HuH-7 (cell line): ENCODE measurements around the gene BMP8A.
"Not testable (repeated sequence)": the region's sequence is repeated elsewhere in the genome, so short reads cannot be mapped to it uniquely, and the experiment has no call there.

Experiments
- DNase-seq: peaks from one replicate; pipeline ENCODE4 v3.0.0; 2011; ENCODE audit warnings: low spot score

Gene BMP8A

DNA sequence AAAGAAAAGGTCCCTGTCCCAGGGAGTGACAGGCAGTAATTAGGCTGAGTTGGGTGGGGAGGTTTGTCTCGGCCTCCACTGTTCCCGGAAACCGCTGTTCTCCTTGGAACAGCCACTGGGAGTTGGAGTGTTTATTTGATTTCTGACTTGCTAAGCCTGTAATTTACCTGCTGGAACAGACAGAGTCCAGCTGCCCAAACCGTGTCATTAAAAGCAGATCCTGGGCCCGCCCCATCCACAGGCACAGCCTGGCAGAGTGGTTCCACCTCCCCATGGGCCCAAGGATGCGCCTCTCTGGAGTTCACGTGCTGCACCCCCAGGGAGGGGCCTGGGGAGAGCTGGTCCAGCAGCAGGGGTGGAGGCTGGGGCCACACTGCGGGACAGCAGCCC lies 35.7 kb downstream of the BMP8A start:
- DNase-seq = not testable (repeated sequence)

DNA sequence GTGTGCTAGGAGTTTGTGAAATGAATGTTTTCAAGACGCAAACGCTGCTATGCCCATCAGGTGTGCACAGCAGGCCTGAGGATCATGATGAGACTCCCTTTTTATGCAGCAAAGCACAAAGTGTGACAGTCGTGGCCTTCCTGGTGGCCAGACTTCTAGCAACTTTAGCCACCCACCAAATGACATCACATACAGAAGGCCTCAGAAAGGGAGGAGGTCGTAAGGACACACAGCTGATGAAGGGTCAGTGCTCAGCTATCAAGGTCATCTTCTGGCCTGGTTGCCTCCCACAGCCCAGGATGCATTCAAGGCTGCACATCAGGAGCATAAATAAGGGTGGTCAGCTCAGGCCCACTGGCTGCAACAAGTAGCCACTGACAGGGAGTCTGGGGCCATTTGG lies 36.6 kb downstream of the BMP8A start:
- DNase-seq = no peak

DNA sequence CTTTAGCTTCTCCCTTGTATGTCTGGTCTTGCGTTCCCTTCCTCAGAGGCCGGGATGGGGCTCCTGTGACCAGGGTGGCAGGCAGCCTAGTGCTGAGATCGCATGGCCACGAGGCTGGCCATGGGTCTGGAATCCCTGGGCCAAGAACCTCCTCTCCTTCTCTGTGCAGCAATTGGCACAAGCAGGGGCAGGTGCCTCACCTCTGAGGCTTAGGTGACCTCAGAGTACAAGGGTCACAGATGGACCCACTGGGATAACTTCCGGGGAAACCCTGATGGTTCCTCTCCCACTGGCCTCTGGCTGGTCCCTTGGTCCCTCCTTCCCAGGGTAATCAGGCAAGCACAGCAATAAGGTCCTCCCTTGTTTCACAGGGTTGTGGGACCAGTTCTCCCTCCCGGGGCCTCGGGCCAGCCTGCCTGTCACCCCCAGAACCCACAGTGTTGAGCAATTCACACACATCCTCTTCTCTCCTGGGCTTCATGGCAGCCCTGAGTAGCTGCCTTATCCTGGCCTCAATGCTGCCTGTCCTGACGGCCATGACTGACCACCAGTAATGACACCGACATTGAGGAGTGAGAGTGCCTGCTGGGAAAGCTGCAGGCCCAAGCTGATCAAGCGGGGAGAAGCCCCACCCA lies 38.6 kb downstream of the BMP8A start:
- DNase-seq = no peak

DNA sequence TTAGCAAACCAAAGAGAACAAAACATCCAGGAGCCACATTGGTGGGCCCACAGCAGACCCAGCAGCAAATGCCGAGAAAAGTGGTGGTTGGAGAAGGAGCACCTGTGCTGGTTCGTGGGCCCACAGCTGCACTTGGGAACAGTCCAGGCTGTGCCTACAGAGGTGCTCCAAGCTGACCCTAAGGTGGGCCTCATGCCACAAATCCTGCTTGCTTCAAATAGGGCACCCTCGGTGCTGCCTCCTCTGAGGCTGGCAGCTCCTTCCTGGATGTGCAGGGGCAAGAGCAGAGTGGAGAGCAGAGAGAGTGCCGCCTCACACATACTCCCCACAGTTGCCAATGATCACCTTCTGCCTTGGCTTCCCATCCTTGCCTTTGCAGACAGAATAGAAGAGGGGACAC lies 40.1 kb downstream of the BMP8A start:
- no peak for DNase-seq

DNA sequence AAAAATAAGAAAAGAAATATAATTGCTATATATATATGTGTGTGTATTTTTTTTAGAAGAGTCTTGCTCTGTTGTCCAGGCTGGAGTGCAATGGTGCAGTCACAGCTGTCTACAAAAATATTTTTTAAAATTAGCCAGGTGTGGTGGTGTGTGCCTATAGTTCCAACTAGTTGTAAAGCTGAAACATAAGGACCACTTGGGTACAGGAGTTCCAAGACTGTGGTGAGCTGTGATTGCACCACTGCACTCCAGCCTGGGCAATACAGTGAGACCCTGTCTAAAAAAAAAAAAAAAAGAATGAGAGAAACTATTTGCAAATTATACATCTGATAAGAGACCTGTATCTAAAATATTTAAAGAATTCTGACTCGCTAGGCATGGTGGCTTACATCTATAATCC lies 42.0 kb downstream of the BMP8A start:
- DNase-seq = no peak

DNA sequence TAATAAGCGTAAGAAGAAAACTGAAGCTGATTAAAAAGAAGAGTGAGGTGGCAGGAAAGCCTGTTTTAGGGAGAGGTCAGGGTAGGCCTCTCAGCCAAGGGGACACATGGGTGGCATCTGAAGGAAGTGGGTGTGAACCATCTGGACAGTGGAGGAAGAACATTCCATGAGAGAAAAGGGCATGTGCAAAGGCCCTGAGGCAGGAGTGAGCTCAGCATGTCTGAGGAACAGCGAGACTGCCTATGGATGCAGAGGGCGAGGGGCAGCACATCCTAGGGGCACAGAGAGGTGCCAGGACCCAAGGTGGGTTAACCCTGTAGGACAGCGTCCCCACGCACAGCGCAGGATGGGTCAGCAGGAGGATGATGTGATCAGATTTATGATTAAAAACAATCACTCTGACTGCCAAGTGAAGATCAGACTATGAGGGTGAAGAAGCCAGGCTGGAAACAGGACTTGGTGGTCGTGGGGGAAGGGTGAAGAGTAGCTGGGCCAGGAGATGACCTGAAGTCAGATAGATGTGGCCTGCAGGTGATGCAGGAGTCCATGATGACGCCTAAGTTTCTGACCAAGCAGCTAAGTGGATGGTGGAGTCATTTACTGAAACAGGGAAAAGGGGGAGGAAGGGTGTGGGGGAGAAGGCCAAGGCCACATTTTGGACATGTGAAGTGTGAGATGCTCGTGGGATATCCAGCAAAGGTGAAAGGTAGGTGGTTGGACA lies 47.3 kb downstream of the BMP8A start:
- no peak for DNase-seq

DNA sequence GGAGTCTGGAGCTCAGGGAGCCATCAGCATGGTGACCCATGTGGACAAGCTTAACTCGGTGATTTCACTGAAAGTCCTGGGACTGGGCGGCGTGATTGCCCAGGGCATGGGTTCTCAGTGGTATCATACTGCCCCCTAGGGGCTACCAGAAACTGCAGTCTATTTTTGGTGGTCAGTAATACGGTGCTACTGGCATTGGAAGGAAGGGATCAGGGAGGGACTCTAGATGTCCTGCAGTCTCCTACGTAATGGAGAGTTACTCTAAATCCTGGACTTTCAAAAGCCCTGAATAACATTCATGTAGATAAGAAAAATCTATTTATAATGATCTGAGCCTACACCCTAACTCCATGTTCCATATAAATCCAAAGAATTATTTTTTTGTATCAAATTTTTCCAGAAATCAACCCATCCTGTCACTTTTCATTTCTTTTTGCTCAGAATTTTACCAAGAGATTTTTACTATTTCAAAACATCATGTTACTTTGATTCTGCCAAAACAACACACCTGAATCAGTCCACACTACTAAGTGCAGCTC lies 47.9 kb downstream of the BMP8A start:
- DNase-seq = peak; percentile 87

DNA sequence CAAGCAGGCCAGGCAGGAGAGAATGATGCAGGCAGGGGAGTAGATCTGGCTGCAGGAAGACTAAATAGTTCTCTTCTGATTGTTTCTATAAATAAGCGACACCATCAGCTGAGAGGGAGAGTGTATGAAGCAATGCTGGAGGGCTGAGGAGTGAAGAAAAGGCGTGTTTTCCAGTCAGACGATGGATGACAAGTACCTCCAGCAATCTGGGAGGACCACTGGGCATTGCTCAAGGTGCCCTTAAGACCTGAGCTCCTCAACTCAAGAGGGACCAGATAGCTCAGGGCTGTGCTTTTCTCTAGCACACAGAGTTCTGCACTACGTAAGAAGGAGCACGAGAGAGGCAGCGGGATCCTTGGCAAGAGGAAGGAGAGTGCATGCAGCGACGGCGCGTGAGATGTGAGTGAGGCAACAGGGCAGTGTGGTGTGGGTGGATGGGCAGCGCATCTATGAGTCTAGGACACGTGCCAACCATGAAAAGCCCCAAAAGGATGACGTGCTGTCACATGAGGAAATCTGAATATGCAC lies 49.1 kb downstream of the BMP8A start:
- no peak for DNase-seq

DNA sequence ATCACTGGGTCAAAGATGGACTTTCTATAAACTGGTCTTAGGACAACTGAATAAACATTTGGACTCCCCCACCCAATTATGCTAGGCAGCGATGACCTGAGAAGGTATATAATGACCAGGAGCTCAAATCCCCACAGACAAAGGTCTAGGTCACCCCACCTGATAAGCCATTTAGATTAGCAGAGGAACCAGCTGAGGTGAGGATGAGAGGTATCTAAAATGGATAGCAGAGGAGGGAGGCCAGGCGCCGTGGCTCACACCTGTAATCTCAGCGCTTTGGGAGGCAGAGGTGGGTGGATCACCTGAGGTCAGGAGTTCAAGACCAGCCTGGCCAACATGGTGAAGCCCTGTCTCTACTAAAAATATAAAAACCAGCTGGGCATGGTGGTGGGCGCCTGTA lies 51.5 kb downstream of the BMP8A start:
- no peak for DNase-seq

DNA sequence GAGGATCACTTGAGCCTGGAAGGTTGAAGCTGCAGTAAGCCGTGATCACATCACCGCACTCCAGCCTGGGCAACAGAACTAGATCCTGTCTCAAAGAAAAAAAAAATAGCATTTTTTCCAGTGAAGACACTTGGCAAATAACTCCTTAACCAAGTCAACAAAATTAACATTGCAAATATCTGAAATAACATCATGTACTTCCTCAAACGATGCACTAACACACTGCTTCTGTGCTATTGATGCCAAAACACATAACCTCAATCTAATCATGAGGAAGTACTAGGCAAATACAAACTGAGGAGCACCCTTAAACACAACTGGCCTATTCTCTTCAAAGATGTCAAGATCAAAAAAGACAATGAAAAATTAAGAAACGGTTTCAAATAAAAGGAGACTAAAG lies 52.9 kb downstream of the BMP8A start:
- no peak for DNase-seq

DNA sequence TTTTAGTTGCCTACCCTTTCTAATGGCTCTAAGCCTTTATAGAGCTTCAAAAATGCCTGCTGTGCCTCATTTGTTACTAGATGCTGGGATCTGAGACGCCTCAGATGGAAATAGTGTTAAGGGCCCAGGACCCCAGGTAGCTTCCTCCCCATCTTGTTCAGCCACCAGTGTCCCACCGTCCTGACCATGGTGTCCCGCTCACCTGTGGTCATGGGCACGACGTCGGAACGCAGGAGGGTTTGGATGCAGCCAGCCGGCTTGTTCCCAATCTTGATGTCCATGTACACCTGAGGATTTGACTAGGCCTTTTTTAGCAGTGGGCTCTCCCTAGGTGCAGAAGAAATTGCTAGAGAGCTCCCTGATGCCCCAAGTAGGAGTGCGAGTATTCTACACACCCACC lies 54.1 kb downstream of the BMP8A start:
- DNase-seq = no peak

DNA sequence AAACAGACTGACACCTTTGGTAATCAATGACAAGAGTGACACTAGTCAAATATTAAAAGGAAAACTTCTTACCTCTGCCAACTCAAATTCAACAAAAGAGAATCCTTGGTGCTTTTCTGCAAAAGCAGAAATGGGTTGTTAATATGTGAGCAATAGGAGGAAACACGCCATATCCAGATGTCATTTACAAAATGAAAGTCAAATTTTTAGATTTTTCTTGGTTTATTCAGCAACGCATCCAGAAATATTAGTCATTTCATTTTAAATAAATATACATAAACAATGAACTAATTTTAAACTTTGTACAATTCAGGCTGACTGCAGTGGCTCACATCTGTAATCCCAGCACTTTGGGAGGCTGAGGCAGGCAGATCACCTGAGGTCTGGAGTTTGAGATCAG lies 62.8 kb downstream of the BMP8A start:
- DNase-seq = no peak

DNA sequence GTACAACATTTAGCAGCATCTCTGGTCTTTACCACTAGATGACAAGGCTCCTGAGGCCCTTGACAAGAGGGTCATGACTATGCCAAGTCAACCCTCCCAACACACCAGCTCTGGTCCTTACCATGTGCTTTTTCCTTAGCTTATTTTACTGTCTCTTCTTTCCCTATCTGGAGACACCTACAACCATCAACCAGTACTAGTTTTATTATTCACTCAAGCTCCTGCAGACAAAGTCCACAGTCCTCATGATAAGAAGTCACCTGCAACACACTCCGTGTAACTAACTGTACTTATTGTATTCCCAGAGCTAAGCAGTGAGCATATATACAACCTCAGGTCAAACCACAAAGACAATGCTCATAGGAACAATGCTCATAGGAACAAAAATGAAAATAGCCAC lies 69.8 kb downstream of the BMP8A start:
- DNase-seq = no peak

DNA sequence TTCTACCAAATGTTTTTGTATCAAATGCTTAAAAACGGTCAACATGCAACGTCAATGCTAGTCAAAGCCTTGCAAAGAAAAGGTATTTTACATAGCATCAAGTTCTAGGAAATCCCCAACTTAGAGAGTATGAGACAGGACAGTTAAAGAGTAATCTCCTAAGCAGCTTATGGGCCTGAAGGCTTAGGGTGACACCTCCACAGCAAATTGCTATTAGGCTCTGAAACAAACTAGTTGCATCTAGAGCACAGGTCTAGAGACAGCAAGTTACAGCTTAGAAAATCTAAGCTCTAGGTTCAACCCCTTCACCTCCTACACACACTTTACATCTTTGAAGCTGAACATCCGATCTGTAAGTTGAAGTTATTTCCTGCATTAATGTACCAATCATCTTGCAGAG lies 71.5 kb downstream of the BMP8A start:
- no peak for DNase-seq

DNA sequence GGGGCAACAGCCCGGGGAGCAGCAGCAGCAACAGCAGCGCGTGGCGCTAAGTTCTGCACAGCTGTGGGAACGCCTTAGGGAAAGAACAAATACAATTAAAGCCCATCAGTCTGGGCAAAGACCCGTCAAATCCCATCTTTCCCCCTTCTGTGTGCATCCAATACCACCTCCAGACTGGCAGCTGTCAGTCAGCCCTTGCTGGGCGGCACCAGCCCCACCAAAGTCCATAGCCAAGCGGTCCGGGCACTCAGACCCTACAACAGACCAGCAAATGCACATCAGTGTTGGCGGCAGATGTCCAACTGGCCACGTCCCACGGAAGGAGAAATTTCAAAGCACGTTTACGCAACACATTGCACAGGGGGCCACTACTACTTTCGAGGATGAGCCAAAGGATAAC lies 72.2 kb downstream of the BMP8A start:
- DNase-seq = no peak

DNA sequence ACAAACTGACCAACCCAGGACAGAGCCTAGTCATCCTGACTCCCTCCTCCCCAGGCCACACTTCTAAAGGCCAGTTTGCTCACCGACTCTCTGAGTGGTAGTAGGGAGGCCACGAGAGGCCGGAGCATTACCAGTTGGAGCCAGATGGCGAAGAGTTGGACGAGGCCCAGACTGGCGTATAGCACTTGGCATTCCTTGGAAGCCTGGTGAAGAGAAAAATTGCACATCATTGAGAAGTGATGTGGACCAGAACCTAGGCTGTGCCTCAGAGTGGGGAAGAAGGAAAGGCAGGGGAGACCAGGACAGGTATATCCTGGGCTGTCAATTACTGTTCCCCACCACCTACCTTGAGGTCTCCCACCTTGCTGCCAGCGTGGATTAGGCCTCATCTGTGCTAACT lies 72.9 kb downstream of the BMP8A start:
- no peak for DNase-seq

DNA sequence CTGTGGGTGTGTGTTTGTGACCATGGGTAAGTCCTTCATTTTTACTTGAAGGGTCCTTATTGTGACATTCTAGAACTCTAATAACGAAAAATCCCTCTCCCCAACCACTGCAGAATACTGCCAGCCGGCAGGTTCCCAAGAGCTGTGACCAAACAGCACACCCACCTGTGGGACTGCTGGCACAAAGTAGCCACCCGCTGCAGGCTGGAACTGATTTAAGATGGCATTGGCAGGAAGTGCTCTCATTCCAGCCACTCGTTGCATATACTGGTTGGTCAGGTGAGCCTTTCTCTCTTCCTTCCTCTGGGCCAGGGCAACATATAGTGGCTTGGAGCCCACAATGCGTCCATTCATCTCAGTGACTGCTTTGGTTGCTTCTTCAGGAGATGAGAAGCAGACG lies 73.5 kb downstream of the BMP8A start:
- DNase-seq = no peak

DNA sequence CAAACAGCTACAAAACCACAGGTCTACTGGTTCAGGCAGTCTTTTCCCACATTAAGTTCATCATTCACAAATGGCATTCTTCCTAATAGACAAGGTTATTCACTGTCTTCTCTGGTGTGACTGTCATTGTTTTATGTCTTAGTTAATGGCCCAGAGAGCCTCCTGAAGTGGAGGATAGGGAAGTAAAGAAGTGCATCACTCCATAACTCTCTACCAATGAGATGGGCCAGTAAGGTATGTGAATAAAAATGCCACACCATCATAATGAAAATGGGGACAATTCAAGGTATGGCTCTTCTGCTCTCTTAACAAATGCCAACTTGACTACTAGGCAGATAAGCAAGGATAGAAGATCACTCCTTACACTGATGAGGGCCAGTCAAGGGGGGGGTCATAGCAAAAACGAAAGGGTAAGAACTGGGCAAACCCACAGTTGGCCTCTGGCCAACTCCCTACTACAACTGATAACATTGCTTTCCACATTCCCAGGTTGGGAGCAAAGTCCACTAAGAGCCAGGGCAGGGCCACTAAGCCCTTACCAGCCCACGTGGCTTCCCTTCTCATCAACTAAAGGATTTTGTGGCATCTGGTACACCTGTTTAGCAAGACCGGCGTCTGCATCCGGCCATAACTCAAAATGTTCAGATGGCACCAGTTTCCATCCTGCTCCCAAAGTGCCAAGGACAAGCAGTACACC lies 75.2 kb downstream of the BMP8A start:
- peak; percentile 91 for DNase-seq

DNA sequence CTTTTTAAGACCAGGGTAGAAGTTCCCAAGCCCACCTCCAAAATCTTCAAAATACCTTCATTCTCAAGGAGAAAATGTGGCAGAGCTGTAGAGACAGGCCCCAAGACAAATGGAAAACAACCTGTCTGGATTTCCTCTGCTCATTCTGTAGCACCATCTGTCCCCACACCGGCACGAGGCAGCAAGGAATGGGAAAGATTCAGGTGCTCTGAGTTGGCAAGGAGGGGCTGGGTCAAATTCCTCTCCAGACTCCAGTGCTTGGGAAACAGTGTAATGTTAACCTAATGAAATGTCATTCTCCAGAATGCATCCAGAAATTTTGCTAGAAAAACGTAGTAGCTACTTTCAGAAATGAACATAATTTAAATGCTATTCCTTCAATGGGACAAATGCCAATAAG lies 75.9 kb downstream of the BMP8A start:
- DNase-seq = no peak

DNA sequence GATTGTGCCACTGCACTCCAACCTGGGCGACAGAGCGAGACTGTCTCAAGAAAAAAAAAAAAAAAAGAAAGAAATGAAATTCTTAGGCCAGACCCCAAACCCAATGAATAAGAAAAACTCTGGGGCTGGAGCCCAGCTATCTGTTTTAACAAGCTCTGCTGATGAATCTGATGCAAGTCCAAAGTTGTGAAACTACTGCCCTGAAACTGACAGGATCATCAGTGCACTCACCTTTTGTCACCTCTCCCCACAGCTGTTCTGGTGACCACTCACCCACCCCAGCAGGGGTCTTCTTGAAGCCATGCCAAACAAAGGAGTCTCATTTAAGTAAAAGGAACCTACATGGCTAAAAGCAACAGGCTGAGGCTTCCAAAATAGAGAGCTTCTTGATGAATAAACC lies 76.8 kb downstream of the BMP8A start:
- DNase-seq = no peak

DNA sequence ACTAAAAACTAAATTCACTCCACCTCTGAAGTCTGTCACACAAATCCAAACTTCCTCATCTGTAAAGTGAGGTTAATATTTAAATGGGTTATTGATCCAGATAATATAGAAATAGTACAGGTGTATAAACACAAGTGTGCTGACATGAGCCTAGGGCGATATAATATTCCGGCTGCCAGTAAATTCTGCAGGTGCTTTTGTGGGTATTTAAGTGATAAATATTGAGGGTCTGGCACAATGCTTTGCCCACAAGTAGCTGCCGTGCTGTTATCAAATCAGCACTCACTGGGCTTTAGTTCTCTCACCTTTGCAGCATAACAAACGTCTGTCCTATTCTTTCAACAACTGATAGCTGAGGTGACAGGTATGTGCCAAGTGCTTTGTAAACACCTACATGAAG lies 77.6 kb downstream of the BMP8A start:
- DNase-seq = no peak

DNA sequence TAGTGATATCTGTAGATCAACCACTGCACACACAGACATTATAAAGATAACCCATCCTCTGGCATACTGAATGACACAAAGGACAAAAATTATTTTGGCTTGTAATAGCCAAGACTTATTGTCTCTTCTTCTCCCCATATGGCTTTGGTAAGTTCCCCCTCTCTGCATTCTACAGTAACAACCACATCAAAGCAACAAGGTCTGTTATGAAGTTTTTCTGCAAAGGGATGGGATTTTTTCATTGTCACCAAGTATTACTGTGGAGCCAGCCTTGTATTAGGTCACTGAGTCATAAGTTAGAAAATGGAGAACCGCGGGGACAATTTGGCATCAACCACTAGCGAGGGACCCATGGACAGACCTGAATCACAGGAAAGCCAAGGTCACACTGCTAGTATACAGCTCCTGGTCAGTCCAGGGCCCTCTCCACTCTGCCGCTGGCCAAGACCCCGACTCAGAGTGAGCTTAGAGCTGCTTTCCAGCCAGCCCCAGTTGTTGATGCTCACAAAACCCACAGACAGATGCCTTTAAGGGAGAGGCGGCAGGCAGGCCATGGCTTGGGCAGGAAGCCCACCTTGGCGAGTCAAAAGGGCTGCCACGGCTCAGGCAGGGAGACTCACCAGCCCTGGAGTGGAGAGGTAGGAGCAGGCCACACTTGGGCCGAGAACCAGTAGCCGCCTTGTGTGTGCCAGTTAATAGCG lies 79.2 kb downstream of the BMP8A start:
- DNase-seq = no peak

DNA sequence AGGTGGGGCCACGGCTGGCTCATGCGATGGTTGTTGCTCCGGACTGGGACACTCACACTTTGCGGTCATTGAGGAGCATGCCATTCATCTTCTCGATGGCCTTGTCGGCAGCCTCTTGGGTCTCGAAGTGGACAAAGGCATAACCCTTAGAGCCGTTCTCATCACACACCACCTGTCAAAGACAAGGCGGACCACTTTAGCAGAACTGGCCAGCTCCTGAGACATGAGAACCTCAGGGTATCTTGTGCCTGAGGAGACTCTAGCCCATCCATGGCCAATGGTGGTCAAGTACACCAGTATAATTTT lies 79.7 kb downstream of the BMP8A start:
- no peak for DNase-seq
